ENCODE data around the gene DISP2.

Gene DISP2

DNA sequence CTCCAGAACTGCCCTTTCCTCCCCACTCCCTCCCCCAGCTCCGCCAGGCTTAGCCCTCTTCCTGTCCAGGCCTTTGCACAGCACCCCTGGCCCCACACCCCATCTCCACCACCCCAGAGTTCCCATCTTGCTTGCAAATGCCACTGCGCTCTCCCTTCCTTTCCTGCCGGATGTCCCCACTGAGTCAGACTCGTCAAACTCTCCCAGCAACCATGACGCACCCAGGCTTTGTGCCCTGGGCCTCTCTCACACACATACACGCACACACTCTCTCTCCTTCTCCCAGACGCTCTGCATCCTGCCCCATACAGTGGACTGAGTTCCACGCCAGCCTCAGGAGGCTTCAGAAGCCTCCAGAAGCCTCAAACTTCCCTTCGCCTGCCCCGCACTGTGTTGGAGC lies 14.5 kb upstream of the DISP2 start:
- no peak for DNase-seq

DNA sequence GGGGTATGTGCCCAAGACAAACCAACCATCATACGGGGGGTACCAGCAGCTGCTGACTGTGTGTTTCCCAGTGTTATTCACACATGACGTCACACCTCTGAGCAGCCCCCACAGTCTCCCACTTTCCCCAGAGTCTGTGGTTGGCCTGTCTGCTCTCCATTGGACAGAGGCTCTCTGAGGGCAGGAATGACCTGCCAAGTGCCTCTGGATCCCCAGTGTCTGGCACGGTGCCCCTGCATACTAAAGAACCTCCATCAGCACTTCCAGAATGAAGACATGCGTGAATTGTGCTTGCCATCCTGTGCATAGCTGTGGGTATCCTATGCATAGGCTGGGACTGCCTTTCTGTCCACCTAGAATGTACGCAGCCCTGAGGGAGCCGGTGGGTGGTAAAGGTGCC lies 13.8 kb upstream of the DISP2 start:
- DNase-seq, result no peak

DNA sequence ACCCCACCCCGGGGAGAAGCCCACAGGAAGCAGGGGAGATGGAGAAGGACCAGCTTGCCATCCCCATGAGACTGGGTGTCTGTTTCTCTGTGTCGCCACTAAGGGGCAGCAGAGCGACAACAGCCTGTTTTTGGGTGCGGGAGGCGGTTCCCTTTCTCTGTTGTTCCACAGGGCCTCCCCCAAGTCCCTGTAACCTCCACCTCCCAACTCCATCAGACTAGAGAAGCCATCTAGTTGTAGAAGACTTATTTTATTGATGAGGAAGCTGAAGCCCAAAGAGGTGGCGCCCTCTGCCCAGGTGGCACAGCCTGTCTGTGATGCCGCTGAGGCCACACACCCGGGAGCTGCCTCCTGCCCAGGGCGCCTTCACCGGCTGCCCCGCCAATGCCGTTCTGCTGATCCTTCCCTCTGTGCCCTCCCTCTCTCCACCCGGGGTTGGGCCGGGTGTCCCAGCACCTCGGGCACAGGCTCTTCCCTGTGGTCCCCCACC lies 13.3 kb upstream of the DISP2 start:
- peak; percentile 75 for DNase-seq

DNA sequence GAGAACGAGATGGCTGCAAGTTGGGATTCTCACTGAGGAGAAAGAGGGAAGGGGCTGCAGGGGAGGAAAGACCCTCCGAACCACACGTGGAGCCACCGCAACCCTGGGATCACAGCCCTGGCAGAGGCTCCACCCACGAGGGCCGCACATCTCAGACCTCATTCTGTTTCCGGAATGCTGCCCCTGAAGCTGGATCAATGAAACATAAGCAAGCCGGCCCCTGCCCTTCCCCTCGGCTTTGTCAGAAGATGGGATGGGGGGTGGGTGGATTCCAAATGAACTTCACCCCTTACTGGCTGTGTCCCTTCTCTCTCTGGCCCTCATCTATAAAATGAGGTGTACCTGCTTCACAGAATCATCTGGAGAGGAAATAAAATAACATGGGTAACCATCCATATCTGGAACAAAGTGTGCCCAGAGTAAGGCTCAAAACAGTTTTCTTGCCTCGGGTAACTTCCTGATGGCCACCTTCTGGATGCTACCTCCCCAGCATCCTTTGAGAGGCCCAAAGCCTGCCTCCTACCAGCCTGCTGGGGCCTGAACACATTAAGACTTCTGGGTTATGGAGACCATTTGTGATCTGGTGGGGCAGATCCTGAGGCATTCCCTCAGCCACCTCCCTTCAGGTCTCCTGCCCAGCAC lies 12.7 kb upstream of the DISP2 start:
- DNase-seq, result no peak

DNA sequence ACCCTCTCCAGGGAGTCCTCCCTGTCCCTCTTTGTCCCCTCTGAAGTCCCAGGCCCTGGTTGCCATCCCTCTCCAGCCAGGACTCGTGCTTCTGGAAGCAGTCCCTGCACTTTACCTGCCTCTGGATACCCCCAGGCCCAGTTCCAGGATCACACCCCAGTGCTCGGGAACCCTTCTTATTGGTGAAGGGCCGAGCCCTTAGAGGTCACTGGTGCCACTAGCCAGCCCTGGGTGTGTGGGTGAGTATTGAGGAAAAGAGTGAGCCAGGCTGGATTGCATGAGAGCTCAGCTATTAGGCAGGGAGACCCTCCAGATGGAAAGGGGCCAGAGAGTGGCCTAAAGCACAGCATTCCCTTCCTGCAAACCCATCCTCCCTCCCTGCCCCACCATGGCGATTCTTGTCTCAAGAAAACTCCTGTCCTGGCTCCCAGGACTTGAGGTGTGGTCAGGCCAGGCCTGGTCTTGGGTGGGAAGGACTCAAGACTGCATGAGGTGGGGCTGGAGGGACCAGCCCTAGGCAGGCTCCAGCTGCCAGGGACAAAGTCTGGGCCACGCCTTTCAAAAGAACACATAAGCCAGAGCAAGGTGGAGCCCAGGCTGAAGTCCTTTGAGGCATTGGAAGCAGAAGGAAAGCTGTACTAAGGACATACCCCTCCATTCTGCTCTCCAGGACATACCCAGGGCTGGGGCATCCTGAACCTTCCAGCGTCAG lies 12.0 kb upstream of the DISP2 start:
- no peak for DNase-seq

DNA sequence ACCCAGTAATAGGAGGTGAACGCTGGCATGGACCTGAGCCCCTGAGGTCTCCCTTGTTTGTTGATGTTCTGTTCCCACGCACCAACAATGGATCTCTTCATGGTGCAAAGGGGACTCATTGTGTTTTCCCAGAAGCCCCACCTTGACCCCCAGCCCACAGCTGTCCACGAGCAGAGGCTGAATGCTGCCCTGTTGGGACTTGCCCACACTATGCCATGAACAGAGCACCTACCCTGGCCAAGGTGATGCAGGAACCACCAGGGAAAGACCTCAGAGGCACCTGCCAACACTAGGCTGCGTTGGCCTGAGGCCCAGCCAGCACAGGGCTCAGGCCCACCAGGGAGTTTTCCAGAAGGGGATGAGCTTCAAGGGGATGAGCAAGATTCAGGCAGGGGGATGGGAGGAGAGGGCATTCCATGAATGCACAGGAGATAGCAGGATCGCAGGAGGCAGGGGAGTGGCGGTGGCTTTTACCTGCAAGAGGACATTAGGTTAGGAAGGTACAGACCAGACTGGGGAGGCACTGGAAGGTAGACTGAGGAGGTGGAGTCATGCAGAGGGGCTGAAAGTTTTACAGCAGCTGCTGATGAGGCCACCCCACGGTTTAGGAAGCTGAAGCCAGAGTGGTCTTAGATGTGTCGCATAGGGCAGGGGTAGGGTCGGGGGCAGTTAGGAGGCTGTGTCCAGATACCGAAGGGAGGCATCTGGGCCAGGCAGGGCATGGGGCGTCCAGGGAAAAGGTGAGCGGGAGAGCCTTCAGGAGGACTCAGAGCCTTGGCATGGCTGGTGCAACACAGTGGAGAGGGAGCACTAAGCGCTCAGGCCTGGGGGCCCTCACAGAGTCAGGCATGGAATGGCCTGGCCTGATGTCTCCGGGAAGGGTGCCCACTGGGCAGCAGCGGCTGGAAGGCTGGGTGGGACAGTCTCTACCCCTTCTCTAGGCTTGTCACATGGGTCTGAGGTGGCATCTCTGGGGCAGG lies 11.2 kb upstream of the DISP2 start:
- DNase-seq, result no peak

DNA sequence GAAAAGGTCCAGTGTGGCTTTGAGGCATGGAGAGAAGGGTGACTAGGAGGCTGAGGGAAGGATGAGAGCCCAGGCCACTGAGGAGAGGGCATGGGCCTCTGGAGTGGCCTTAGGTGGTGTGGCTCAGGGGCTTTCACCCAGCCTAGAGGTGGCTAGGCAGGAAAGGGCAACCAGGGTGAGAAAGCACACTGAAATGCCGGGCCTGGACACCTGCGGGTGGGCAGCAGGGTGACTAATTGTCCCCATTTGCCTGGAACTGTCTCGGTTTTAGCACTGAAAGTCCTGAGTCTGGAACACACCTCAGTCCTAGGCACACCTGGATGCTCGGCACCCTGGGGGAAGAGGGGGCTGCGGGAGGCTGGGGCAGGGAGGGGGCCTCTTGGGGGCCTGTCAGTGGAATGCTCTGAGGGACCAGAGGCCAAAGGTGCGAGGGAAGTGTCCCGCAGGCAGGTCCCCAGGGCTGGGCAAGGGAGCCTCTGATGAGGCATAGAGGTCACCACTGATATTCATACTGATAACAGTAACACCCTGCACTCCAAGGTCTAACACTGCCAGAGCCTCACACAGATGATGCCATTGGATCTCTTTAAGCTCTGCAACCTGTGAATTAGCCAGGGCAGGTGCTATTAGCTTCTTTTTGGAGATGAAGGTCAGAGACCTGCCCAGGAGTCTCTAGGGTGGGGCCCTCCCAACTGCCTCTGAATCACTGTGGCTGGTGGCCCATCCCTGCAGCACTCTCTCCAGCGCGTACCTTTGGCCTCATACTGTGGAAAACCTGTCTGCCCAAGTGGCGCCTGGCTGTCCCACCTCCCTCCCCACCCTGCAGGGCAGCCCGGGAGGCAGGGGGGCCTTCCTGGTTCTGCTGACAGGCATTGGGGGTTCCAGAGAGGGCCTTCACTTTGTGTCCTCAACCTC lies 10.2 kb upstream of the DISP2 start:
- DNase-seq, result no peak

DNA sequence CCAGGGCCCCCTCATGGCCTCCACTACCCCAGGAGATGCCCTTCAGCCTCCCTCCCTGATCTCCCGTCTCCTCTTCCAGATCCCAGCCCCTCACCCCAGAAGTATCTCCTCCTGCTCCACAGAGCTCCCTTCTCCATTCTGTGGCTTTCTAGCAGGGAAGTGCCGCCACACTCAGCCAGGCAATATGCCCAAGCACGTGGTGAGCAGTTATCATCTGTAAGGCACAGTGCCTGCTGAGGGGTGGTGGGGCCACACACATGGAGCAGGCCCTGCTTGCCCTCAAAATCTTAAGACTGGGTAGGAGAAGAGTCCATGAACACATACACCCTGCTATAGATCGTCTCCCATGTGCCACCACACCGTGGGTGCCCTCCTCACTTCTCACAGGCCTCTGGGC lies 9.5 kb upstream of the DISP2 start:
- DNase-seq, result no peak

DNA sequence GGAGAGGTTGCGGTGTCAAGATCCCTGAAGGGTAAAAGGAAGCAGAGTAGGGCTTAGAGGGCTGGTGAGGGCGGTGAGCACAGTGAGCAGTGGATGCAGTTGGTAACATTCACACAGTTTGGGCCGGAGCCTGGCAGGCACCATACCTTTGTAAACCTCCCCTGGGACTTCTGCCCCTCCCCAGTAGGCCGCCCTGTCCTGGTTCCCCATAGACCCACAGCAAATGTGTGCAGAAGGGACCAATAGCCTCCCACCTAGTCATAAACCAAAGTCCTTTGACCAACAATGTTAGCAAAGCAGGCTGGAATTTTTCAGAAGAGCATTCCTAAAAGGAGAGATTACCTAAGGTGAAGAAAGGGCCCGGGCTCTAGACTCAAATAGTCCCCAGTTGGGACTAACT lies 8.9 kb upstream of the DISP2 start:
- no peak for DNase-seq

DNA sequence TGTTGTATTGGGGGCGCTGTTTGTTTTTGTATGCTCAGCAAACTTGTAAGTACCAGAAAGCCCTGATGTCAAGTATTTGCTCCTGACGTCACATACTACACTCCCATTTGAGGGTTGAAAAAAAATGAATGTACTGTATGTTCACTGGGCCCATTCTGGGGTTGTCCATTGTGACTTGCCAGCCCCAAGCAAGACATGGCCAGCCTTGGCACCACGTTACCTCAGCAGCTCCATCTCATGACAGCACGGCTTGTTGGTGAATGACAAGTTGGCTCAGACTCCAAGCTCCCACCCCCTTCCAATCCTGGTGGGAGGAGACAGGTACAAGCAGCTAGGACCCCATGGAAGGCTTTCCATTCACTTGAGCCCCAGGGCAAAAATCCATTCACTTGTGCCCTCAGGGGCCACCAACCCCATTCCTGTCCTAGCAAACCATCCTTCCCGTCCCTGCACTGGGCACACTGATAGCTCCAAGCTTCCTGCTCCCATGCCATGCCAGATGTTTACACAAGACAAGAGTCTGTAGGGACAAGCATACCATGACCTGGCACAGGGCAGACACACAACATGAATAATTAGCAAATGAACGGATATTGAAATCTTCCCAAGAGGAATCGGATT lies 5.6 kb upstream of the DISP2 start:
- DNase-seq, result no peak

DNA sequence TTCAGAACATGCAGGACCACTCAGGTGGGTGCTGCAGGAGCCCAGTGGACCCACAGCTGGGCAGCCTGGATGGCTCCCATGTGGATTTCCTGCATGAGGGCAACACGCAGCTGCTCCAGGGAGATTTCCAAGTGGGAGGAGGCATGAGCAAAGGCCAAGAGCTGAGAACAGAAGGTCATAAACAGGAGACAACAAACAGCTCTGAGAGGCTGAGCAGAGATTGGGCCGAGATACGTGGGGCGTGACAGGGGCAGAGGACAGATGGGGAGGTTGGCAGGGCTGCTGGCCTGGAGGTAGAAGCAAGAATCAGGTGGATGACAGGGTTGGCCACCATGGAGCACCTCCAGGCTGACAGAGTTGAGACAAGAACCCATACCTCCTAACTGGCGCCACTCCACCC lies 4.3 kb upstream of the DISP2 start:
- no peak for DNase-seq

DNA sequence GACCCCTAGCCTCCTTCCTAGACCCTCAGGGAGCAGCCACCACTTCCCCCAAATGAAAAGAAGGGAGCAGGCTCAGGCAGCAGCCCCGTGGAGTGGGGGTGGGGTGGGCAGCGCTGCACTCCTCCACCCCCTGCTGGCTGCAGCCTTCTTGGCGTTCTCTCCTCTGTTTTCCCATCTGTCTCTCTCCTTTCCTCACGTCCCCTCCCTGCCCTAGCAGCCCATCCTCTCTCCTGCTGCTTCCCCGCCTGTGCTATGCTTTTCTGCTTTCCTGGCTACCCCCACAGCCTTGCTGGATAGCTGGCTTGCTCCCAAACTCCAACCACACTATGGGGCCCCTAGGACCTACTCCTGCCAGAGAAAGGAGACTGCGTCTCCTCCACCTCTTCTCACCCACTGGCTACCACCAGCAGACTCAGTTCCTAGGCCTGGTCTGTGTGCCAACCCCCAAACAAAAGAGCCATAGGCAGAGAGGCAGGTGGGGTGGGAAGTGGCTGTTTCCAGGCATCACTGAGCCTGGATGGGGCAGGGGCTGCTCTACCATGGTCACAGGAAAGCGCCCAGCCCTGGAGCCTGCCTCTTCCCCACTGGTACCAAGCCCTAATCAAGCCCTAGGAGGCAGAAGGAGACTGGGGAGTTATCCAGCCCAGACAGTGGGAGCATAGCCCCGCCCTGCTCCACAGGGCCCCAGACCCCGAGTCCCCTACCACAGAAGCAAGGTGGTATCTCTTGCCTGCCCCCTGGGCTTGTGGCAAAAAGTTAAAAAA lies 3.4 kb upstream of the DISP2 start:
- DNase-seq, result no peak

DNA sequence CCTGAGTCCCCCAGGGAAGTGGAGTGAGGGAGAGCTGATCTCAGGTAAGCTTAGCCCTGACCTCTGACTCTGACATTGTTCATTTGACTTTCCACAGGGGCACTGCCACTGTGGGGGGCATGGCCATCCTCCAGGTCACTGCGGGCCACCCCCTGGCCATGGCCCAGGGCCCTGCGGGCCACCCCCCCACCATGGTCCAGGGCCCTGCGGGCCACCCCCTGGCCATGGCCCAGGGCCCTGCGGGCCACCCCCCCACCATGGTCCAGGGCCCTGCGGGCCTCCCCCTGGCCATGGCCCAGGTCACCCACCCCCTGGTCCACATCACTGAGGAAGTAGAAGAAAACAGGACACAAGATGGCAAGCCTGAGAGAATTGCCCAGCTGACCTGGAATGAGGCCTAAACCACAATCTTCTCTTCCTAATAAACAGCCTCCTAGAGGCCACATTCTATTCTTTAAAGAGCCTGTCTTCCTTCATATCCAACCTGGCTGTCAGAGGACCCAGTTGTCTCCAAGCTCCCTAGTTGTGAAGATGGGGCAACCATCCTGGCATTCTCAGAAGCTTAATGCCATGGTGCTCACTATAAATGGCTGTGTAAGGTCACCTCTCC lies 1.9 kb upstream of the DISP2 start:
- DNase-seq, result no peak

DNA sequence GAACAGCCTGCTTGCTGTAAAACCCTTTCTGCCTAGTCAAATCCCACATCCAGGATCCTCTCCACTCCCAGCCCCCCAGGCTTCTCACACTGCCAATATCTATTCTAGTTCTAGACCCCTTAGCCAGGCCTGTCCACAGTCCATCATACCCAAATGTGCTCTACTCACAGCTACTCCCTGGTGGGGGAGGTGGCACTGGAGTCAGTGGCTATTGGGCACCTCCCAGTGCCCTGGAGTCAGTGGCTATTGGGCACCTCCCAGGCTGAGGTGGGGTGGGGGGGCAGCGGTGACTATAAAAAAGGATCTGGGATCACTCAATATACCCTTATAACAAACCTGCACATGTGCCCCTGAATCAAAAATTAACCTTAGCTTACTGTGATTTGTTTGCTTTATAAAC lies 773 bp upstream of the DISP2 start:
- DNase-seq, result no peak

DNA sequence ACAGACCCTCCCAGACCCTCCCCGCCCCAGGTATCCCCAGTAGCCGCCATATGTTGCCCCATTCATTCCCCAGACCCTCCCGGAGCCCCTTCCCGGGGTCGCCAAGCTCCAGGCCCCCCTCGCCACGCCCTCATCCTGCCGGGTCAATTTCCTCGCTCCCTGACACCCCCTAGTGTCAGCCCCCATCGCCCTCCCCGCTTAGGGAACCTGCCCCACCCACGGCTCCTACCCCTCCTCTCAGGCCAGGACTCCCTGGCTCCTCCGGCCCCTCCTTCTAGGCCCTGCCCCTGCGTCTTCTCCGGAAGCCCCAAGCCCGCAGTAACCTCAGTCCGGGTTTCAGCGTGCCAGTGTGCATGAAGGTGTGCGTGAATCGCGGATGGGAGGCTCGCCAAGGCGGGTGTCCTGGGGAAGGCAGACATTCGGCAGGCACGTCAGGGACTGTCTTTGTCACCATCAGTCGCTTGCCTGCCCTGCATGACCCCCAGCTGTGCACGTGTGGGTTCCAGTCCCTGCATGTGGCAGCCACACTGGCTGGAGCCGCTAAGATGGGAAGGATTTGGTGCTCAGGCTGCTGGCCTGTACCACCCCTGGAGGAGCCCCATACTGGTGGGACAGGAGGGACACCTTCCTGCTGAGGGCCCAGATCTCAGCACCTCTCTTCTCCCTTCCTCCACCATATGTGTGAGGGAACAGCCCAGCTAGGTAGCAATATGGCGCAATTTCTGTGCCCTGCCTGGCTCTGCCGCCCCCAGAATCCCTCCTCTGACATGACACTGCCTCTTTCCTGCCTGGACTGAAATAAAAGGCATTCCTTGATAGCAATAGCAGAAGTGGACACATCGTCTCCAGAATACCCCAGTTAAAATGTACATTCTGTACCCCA lies 693 bp downstream of the DISP2 start:
- peak; percentile 56 for DNase-seq

DNA sequence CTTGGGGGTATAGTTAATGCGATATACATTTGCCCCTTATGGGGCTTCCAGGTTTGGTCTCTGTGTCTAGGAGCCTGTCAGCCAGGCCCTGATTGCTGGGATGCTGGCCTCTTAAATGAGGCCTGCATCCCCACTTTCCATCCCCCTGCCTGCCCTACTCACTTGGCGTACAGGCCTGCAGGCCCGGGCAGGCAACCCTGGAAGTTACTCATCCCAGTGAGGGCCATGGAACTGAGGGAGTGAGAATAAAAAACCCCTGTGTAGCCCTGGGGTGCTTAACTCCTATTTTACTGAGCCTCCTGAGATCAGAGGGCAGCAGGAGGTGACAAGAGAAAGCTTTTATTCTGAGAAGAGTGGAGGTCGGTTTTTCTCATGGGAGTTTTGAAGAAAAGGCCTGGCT lies 2.0 kb downstream of the DISP2 start:
- DNase-seq, result no peak

DNA sequence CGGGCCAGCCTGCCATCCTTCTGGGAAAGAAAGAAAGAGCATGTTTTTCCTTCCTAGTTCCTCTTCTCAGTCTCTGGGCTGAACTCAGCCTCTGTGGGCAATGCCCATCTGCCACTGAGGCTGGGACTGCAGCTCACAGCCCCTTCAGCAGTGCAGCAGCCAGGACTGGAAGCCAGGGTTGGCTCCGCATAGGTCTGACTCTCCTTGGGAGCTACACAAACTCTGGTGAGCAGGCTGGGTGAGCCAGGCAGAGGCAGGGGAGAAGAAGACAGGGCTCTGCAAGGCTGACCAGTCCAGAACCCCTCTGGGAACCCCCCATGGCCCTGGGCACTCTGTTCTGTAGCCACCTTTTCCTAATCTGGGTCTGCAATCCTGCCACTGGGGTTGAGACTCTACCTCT lies 3.6 kb downstream of the DISP2 start:
- no peak for DNase-seq

DNA sequence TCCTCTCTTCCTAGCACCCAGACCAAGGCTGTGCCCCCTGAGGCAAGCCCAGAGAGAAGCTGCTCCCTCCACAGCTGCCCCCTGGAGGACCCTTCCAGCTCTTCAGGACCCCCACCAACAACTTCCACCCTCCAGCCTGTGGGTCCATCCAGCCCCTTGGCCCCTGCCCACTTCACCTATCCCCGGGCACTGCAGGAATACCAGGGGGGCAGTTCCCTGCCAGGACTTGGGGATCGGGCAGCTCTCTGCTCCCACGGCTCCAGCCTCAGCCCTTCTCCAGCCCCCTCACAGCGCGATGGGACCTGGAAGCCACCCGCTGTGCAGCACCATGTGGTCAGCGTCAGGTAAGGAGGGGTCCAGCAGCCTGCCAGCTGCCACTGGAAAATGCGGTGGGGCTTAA lies 5.6 kb downstream of the DISP2 start:
- DNase-seq, result no peak

DNA sequence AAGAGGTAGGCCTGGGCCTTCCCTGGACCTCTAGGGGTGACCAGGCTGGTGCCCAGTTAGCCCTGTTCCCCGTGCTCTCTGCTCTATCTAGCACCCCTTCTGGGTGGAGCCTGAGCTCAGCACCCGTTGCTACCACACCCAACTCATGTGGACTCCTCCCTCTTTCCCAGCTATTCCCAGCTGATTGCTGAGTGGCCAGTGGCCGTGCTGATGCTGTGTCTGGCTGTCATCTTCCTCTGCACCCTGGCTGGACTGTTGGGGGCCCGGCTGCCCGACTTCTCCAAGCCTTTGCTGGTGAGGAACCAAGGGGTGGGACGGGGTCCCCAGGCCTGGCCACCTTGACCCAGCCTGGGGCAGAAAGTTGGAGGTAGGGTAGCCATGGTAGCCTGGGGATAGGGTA lies 6.2 kb downstream of the DISP2 start:
- no peak for DNase-seq

DNA sequence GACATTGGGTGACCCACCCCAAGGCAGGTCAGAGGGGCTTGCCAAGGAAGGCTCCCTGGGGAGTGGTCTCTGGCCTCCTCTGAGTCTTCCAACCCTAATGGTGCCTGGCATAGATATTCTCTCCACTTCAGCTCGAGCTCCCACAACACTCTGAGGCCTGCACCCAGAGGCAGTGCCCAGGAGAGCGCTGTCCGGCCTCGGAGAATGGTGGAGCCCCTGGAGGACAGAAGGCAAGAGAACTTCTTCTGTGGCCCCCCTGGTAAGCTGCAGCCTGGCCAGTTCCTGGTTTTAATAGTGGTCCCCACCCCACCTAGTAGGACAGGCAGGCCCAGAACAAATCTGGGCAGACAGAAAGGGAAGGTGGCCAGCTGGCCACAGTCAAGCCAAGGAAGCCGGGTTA lies 7.0 kb downstream of the DISP2 start:
- no peak for DNase-seq

All from activated CD4-positive, alpha-beta T cell treated with anti-CD3 and anti-CD28 coated beads, Interleukin-2, amount 50 U/mL, for 16 hours (primary cell).